ENCODE results near the gene ZSCAN22. TPM values are rescaled to one million over a fixed set of nuclear protein-coding genes. Genes with fewer than 3 reads are reported as not detected.
"Not testable (repeated sequence)": the region's sequence is repeated elsewhere in the genome, so short reads cannot be mapped to it uniquely, and the experiment has no call there.

Gene ZSCAN22
- polyA plus RNA-seq, 4 donors = 3.4 to 3.8 (median 3.5) TPM

DNA sequence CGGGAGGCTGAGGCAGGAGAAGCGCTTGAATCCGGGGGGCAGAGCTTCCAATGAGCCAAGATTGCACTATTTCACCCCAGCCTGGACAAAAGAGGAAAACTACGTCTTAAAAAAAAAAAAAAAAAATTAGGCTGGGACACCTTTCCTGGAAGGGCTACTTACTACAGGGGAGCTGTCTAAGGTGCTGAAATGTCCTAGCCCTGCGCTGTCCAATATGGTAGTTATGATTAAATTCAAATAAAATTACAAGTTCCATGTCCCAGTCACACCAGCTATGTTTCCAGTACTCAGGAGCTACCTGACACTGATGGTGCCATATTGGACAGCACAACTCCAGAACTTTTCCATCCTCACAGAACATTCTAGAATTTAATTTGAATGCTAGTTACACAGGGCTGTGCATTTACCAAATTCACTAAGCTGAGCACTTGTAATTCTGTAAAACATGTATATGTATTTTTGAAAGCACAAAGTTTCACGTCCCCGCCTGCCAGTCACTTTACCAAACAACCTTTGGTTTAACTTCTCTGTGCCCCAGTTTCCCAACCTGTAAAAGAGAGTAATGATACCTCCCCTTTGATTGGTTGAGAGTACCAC is 9.2 kb upstream of the ZSCAN22 start:
- peak in 2 of 4 donors; percentile 20 to 42 for DNase-seq (ENCODE audit: low read depth in 4 of 4, low spot score in 3 of 4)

DNA sequence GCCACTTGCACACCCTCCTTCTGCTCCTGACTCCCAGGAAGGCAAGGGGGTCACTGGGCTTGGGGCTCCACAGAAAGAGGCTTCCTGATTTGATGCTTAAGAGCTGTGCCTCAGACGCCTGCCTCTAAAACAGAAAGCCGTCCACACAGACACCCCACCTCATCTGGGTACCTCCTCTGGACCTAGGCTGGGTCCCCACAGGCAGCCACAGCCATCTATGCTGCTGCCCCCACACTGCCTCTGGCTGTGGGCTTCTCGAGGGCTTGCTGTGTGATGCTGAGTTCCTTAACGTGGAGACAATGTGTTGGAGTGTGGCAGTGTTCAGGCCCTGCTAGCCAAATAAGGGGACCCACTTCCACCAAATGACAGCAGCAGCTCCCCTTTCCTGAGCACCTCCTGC is 8.5 kb upstream of the ZSCAN22 start:
- DNase-seq (ENCODE audit: low read depth in 4 of 4, low spot score in 3 of 4) = no peak

DNA sequence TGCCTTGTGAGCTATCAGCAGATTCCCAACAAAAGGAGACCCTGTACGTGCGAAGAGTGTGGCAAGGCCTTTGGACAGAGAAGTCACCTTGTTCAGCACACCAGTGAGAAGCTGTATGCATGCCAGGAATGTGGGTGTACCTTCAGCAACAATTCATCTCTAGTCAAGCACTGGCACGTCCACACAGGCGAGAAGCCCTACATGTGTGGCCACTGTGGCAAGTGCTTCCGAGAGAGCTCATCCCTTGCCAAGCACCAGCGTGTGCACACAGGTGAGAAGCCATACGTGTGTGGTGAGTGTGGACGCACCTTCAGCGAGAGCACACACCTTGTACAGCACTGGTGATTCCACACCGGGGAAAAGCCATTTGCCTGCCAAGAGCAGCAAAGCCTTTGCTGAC is 7.6 kb upstream of the ZSCAN22 start:
- DNase-seq (ENCODE audit: low read depth in 4 of 4, low spot score in 3 of 4) = no peak

DNA sequence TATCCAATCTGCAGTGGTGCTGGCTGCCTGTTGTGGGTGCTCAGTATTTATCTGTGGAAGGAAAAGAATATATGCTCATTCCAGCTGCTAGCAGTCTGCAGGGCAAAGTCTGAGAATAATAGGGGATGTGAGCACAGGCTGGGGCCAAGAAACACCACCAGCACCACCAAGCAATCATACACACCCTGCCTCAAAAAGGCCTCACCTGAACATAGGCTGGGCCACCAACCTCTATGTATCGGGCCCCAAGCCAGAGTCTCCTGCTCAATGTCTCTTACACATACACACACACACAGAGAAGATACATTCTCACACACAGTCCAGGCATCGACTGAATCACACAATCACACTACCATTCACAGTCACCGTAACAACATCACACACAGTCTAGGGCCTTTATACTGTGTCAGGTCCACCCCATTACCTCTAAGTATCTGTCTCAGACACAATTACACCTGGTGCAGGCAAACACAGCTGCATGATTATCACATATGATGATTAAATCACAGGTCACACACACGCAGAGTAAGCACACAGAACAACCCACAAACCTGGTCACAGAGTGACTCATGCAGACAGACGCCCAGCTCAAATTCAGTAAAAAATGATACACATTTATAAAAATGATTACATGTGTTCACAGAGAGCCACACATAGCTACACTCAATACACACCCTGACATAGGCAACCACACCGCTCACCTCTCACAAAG is 1.3 kb upstream of the ZSCAN22 start:
- no peak for DNase-seq (ENCODE audit: low read depth in 4 of 4, low spot score in 3 of 4)

DNA sequence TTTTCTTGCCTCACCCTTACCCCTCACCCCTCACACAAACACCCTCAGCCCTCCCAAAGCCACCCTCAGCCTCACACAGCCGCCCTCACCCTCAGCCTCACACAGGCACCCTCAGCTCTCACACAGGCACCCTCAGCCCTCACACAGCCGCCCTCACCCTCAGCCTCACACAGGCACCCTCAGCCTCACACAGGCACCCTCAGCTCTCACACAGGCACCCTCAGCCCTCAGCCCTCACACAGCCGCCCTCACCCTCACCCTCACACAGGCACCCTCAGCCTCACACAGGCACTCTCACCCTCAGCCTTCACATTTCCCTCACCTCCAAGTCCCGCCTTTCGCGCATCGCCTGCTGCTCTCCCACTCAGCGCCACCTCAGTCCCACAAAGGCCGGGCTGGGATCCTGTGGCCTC is 287 bp upstream of the ZSCAN22 start:
- no peak for DNase-seq (ENCODE audit: low read depth in 4 of 4, low spot score in 3 of 4)

DNA sequence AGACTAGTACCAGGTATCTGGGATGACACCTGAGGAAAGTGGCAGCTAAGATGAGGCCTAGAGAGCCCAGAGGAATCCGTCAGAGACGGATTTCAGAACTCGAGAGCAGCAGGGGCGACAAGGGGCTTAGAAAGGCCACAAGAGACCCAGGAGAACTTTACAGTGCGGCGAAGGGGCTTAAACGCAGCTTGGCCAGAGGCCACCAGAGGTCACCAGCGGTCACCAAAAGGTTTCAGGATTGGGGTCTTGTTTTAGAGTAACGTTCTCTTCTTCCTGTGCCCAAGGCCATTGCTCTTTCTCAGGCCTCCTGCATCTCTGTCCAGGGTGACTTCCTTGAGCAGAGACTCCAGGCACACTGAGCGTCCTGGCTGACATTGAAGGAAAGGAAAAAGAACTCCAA is 2.2 kb downstream of the ZSCAN22 start:
- DNase-seq (ENCODE audit: low read depth in 4 of 4, low spot score in 3 of 4) = no peak

DNA sequence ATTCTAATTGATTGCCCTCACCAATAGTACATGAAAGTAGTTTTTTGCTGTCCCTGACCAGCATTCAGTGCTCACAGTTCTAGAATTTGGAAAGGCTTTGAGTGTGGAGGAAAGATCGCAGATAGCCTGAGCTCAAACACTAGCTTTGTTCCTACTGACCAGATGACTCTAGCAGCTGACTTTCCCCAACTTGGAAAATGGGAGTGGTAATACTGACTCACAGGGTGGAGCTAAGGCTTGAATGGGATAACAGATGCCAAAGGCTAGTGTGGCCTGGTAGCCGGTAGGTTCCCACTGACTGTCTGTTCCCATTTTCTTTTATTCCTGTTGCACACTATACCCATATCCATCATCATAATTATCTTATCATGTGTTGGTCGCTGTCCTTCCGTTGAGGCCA is 3.7 kb downstream of the ZSCAN22 start:
- no peak for DNase-seq (ENCODE audit: low read depth in 4 of 4, low spot score in 3 of 4)

DNA sequence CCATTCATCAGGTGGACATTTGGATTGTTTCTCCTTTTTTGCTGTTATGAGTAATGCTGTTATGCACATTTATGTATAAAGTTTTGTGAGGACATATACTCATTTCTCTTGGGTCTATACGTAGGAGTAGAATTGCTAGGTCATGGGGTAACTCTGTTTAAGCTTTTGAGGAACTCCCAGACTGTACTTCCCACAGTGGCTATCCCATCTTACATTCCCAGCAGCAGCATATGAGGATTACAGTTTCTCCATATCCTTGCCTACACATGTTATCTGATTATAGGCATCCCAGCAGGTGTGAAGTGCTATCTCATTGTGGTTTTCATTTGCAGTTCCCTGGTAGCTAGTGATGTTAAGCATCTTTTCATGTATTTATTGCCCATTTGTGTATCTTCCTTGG is 5.9 kb downstream of the ZSCAN22 start:
- DNase-seq (ENCODE audit: low read depth in 4 of 4, low spot score in 3 of 4) = no peak

DNA sequence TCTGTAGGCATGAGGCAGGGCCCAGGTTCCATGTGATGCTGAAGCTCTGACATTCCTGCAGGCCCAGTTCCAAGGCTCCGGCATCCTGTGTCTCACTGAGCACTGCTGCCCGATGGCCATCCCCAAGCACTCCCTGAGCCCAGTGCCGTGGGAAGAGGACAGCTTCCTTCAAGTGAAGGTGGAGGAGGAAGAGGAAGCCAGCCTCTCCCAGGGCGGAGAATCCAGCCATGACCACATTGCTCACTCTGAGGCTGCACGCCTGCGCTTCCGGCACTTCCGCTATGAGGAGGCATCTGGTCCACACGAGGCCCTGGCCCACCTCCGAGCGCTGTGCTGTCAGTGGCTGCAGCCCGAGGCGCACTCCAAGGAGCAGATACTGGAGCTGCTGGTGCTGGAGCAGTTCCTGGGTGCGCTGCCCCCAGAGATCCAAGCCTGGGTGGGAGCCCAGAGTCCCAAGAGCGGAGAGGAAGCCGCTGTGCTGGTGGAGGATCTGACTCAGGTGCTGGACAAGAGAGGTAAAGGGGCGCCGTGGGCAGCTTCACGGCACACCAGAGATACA is 8.0 kb downstream of the ZSCAN22 start:
- no peak for DNase-seq (ENCODE audit: low read depth in 4 of 4, low spot score in 3 of 4)

DNA sequence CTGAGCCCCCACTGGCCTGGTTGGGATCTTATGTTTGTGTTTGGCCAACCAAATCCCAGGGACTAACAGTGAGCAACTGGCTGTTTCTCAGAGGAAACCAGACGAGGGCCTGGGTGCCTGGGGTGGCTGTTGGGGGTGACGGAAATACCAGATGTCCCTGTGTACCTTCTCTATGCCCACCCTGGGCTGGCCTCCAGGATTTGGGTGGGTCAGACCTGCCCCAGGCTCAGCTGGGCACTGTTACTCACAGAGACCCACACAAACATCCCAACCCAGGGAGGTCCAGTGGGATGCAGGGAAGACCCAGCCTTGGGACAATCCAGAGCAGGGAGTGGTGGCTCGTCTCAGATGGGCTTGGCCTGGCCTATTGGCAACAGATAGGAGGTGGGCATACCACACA is 8.8 kb downstream of the ZSCAN22 start:
- DNase-seq (ENCODE audit: low read depth in 4 of 4, low spot score in 3 of 4) = no peak

DNA sequence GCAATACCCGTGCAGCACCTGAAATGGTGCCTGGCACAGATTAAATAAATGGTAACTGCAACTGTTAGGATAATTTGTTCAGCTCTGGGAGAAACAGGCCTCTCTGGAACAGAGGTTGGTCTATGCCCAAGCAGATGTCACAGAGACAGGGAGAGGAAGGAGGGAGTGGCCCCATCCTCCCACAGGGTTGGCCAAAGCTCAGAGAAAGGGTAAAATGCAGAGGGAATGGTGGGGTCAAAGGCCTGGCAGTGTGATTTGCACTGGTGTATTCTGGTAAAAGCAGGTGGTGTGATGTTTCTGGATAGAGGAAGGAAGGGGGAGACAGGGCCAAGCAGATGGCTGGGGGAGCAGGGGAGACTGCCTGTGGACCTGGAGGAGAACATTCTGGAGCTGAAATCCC is 9.4 kb downstream of the ZSCAN22 start:
- DNase-seq (ENCODE audit: low read depth in 4 of 4, low spot score in 3 of 4) = no peak

DNA sequence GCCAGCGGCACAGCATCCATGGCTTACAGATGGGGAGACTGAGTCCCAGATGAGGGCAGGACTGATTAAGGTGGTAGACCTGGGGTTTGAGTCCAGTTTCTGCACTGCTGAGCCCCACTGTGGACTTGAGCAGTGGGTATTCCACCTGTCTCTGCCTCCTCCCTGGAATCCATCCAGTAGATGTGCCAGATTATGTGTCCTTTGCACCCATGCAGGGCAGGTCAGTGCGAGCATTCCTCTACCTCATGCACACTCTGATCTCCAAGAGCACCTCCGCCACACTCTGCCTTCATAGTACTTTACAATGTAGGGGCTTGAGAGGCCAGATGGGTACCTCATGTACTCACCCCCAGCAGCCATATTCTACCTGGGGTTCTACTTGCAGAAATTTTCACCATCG is 10.0 kb downstream of the ZSCAN22 start:
- no peak for DNase-seq (ENCODE audit: low read depth in 4 of 4, low spot score in 3 of 4)

DNA sequence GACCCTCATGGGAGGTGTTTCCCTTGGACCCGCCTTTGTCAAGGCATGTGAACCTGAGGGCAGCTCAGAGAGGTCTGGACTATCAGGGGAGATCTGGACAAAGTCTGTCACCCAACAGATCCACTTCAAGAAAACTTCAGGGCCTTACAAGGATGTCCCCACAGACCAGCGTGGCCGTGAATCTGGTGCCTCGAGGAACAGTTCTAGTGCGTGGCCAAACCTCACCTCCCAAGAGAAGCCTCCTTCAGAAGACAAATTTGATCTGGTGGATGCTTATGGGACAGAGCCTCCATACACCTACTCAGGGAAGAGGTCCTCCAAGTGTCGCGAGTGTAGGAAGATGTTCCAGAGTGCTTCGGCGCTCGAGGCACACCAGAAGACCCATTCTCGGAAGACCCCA is 11.5 kb downstream of the ZSCAN22 start:
- DNase-seq (ENCODE audit: low read depth in 4 of 4, low spot score in 3 of 4) = no peak

DNA sequence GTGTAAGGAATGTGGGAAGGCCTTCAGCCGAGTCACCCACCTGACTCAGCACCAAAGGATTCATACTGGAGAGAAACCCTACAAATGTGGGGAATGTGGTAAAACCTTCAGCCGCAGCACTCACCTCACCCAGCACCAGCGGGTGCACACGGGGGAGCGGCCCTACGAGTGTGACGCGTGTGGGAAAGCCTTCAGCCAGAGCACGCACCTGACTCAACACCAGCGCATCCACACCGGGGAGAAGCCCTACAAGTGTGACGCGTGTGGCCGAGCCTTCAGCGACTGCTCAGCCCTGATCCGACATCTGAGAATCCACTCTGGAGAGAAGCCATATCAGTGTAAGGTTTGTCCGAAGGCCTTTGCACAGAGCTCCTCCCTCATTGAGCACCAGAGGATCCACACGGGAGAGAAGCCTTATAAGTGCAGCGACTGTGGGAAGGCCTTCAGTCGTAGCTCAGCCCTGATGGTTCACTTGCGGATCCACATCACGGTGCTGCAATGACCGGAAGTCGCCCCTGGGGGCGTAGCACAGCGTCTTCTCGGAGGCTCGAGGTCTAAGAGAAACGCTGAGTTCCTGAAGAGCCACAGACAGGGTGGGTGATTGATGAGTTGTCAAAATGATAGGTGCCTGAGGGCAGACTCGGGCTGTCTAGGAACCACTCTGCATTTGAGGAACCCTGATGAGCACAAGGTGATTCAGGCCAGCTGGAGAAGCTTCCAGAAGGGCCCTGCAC is 12.2 kb downstream of the ZSCAN22 start:
- DNase-seq (ENCODE audit: low read depth in 4 of 4, low spot score in 3 of 4) = no peak

DNA sequence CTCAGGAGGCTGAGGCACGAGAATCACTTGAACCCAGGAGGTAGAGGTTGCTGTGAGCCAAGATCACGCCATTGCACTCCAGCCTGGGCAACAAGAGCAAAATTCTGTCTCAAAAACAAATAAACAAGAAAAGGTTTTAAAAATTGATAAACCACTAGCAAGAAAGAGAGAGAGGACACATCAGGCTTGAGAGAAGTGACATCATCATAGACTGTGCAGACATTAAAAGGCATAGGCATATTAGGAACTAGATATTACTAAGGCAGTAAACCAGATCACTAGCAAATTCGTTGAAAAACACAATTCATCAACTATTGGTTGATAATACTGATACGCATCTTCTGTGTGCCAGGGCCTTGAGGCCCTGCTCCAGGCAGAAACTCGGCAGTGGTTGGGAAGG is 18.8 kb downstream of the ZSCAN22 start:
- DNase-seq (ENCODE audit: low read depth in 4 of 4, low spot score in 3 of 4) = no peak

DNA sequence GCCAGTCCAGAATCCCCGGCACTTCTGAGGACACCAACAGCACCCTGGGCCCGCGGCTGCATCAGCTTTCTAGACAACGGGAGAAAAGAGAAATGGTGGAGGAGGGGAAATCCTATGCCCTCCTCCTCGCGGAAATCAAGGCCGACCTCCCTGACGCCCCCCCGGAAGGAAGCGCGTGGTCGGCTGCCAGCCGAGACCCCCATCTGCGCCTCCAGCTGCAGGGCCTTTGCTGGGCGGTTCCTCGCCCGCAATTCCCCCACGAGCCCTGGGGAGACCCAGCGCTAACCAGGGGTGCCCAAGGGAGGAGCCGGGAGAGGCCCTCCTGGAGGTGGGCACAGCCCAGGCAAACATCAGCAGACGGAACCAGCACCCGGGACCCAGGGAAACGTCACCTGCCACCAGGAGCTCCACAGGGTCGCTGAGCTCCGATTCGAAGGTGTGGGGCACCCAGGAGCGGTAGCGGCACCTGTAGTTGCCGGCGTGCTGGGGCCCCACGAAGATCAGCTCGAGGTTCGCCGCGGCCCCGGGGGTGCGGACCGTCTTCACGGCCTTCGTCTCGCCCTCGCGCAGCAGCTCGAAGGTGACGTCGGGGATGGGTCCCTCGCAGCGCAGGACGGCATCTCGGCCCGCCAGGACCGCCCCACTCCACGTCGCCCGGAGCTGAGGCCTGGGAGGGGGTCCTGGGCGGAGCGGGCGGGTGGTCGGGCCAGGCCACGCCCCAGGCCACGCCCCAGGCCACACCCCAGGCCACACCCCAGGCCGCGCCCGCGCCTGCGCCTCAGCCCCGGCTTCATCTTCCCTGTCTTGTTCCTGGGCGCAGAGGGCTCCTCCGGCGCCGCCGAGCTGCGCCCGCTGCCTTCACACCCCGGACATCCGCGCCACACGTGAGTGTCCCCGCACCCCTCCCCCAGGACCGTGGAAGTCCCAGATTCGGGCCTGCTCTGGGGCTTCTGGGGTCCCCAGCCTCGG is 20.5 kb downstream of the ZSCAN22 start:
- DNase-seq (ENCODE audit: low read depth in 4 of 4, low spot score in 3 of 4) = no peak

DNA sequence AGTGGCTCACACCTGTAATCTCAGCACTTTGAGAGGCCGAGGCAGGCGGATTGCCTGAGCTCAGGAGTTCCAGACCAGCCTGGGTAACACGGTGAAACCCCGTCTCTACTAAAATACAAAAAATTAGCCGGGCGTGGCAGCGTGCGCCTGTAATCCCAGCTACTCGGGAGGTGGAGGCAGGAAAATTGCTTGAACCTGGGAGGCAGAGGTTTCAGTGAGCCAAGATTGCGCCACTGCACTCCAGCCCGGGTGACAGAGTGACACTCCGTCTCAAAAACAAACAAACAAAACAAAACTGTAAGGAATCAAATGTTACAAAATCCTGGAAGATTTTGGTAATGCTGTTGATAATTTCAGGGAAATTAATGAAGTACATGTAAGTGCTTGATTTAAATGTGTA is 21.3 kb downstream of the ZSCAN22 start:
- DNase-seq (ENCODE audit: low read depth in 4 of 4, low spot score in 3 of 4) = not testable (repeated sequence)

DNA sequence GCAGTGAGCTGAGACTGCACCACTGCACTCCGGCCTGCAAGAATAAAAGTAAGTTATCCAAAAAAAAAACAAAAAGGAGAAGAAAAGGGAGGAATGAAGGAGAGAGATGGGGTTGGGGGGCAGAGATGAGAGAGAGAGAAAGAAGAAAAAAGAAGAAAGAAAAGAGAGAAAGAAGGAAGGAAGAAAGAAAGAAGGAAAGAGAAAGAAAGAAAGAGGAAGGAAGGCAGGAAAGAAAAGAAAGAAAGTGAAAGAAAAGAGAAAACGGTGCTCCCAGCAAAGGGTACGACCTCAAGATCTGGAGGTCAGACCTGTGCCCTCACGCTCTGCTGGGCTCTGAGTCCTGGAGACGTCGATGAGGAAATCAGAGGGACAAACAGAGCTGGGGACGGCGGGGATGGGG is 22.8 kb downstream of the ZSCAN22 start:
- DNase-seq (ENCODE audit: low read depth in 4 of 4, low spot score in 3 of 4) = no peak

DNA sequence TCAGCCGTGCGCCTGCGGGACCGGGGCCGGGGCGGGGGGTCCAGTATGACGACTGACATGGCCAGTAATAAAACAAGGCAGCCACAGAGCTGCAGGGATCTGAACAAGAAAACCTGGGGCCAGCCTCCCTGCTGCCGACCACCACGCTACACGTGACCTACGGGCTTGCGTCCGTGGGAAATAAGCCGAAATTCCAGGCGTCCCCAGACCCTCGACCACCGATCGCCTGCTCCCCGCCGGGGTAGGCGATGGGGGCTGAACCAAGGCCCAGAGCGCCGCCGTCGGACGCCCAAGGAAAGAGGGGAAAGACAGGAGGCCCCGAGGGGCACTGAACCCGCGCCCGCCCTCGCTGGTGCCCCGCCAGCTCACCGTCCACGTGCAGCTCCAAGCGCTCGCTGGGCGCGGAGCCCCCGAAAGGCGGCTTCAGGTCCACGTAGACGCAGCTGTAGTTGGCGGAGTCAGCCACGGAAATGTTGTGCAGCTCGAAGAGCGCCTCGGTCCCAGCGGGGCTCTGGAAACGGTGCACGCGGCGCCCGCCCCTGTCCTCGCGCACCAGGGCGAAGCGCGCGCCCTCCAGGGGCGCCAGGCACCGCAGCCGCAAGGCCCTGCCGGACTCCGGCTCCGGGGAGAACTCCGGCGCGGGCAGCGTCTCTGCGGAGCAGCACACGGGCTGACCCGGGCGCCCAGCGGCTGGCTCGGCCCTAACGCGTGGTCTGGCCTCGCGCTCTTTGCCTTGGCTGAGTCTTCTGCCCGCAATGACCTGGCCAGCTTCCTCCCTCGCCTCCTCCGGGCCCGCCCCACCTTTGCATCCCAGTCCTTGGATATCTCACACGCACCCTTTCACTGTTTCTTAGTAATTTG is 23.4 kb downstream of the ZSCAN22 start:
- no peak for DNase-seq (ENCODE audit: low read depth in 4 of 4, low spot score in 3 of 4)
